Mesenchymal stem cell (in vitro differentiated cells and primary cell): ENCODE results near the gene PSAT1.

Source experiments
- DNase-seq: peaks from one replicate; pipeline ENCODE4 v3.0.0-alpha.2; 2013
- H2AFZ ChIP-seq: one replicate; pipeline ENCODE4 v1.6.1; 2013; ENCODE audit warnings: low read depth, mild to moderate bottlenecking, control low read depth, inconsistent platforms, low read length, moderate library complexity
- H2AK5ac ChIP-seq: 2 replicates; pipeline ENCODE4 v1.6.1; 2013; ENCODE audit warnings: low read length, moderate library complexity, mild to moderate bottlenecking, inconsistent platforms; ENCODE audit not compliant: severe bottlenecking
- H2BK120ac ChIP-seq: one replicate; pipeline ENCODE4 v1.6.1; 2013; ENCODE audit warnings: low read depth, mild to moderate bottlenecking, inconsistent platforms, low read length, moderate library complexity
- H2BK12ac ChIP-seq, 2 experiments: one replicate each; pipeline ENCODE4 v1.6.1; 2013; ENCODE audit warnings: inconsistent platforms in 2 of 2, low read length in 2 of 2, mild to moderate bottlenecking in 2 of 2, moderate library complexity in 2 of 2, control low read depth in 1 of 2
- H2BK15ac ChIP-seq: one replicate; pipeline ENCODE4 v1.6.1; 2013; ENCODE audit warnings: mild to moderate bottlenecking, low read depth, inconsistent platforms; ENCODE audit not compliant: poor library complexity, severe bottlenecking
- H2BK5ac ChIP-seq: 2 replicates; pipeline ENCODE4 v1.6.1; 2013; ENCODE audit warnings: low read depth, mild to moderate bottlenecking, low read length, control low read depth, inconsistent platforms; ENCODE audit not compliant: poor library complexity, severe bottlenecking
- H3K14ac ChIP-seq, 2 experiments: one replicate each; pipeline ENCODE4 v1.6.1; 2013; ENCODE audit warnings: inconsistent platforms in 2 of 2, low read length in 2 of 2, control low read depth in 1 of 2, mild to moderate bottlenecking in 1 of 2, moderate library complexity in 1 of 2
- H3K18ac ChIP-seq, 2 experiments: one replicate each; pipeline ENCODE4 v1.6.1; 2013; ENCODE audit warnings: inconsistent platforms in 2 of 2, low read length in 2 of 2, control low read depth in 1 of 2, low read depth in 1 of 2, mild to moderate bottlenecking in 1 of 2
- H3K23ac ChIP-seq, 2 experiments: one replicate each; pipeline ENCODE4 v1.6.1; 2013; ENCODE audit warnings: inconsistent platforms in 2 of 2, low read length in 2 of 2, mild to moderate bottlenecking in 2 of 2, moderate library complexity in 2 of 2, control low read depth in 1 of 2
- H3K27ac ChIP-seq: 2 replicates; pipeline ENCODE4 v1.5.1; 2013; ENCODE audit warnings: mild to moderate bottlenecking, moderate library complexity, low read length, control low read depth, inconsistent platforms; ENCODE audit not compliant: poor library complexity, severe bottlenecking
- H3K27me3 ChIP-seq, 2 experiments: 2 replicates each; pipeline versions ENCODE4 v1.6.1 to v1.7.0; 2013; ENCODE audit warnings: low read length in 2 of 2, mild to moderate bottlenecking in 2 of 2, moderate library complexity in 2 of 2, control low read depth in 1 of 2, inconsistent platforms in 1 of 2; ENCODE audit not compliant: control insufficient read depth in 1 of 2, insufficient read depth in 1 of 2
- H3K36me3 ChIP-seq, 2 experiments: 2 replicates each; pipeline versions ENCODE4 v1.6.1 to v1.7.0; 2013; ENCODE audit warnings: low read length in 2 of 2, control low read depth in 1 of 2, inconsistent platforms in 1 of 2, low read depth in 1 of 2, mild to moderate bottlenecking in 1 of 2; ENCODE audit not compliant: insufficient read depth in 2 of 2, control insufficient read depth in 1 of 2
- H3K4ac ChIP-seq, 2 experiments: one replicate each; pipeline ENCODE4 v1.6.1; 2013; ENCODE audit warnings: inconsistent platforms in 2 of 2, low read length in 2 of 2, mild to moderate bottlenecking in 2 of 2, moderate library complexity in 2 of 2, control low read depth in 1 of 2, low read depth in 1 of 2
- H3K4me1 ChIP-seq: 2 replicates; pipeline ENCODE4 v1.6.1; 2013; ENCODE audit warnings: low read depth, low read length, control low read depth; ENCODE audit not compliant: control insufficient read depth, insufficient read depth
- H3K4me2 ChIP-seq: 2 replicates; pipeline ENCODE4 v1.6.1; 2013; ENCODE audit warnings: low read length, mild to moderate bottlenecking, inconsistent platforms; ENCODE audit not compliant: poor library complexity, severe bottlenecking
- H3K4me3 ChIP-seq, 2 experiments: 2 replicates each; pipeline versions ENCODE4 v1.5.1 to v1.7.0; 2013; ENCODE audit warnings: low read length in 2 of 2, mild to moderate bottlenecking in 2 of 2, control low read depth in 1 of 2, low read depth in 1 of 2; ENCODE audit not compliant: insufficient read depth in 1 of 2
- H3K79me1 ChIP-seq: replicated peaks from 2 replicates; pipeline ENCODE4 v1.6.1; 2013; ENCODE audit warnings: mild to moderate bottlenecking, control low read depth, low read length, inconsistent platforms; ENCODE audit not compliant: poor library complexity, severe bottlenecking
- H3K9ac ChIP-seq: 2 replicates; pipeline ENCODE4 v1.7.0; 2013; ENCODE audit warnings: mild to moderate bottlenecking, low read length, moderate library complexity
- H3K9me3 ChIP-seq: 2 replicates; pipeline ENCODE4 v1.7.0; 2013; ENCODE audit warnings: mild to moderate bottlenecking, low read length; ENCODE audit not compliant: control insufficient read depth
- H4K8ac ChIP-seq: one replicate; pipeline ENCODE4 v1.6.1; 2013; ENCODE audit warnings: inconsistent platforms, mild to moderate bottlenecking, low read length, moderate library complexity
- H4K91ac ChIP-seq: one replicate; pipeline ENCODE4 v1.6.1; 2013; ENCODE audit warnings: mild to moderate bottlenecking, low read length, inconsistent platforms
- WGBS: methylation state at CpG from one replicate; pipeline ENCODE4 v1.1.7; 2013; ENCODE audit warnings: mixed read lengths; 5-methylcytosine and 5-hydroxymethylcytosine counted together

Gene PSAT1

DNA sequence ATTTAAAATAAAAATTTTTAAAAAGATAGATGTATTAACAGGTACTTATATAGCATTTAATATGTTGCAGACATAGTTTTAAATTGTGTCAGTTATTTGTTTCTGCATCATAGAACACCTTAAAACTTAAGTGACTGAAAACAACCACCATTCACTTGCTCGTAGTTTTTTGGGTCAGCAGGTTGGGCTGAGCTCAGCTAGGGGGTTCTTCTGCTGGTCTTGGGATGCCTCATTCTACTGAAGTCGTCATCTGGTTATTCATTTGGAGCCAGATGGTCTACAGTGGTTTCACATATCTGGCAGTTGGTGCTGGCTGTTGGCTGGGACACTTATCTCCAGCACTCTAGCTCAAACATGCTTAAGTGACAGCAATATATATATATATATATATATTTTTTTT is 29.6 kb downstream of the PSAT1 start:
- H3K23ac ChIP-seq = no peak overlapping the region
- H3K9ac ChIP-seq = no peak overlapping the region
- no peak overlapping the region for H2AFZ ChIP-seq
- no peaks in the 10 kb centered on the region for H3K27me3 ChIP-seq
- H3K27ac ChIP-seq = no peak overlapping the region
- H4K8ac ChIP-seq = no peak overlapping the region
- H3K36me3 ChIP-seq = peaks cover 0 to 22% of the 10 kb centered on the region in 2 experiments
- H2BK5ac ChIP-seq = no peak overlapping the region
- H4K91ac ChIP-seq = no peak overlapping the region
- H3K4me1 ChIP-seq = peaks cover 3% of the 10 kb centered on the region
- H3K4me3 ChIP-seq = no peak overlapping the region
- peaks cover 14% of the 10 kb centered on the region for H3K79me1 ChIP-seq
- no peak overlapping the region for H2BK120ac ChIP-seq
- no peak overlapping the region for H3K18ac ChIP-seq
- H3K4ac ChIP-seq = no peak overlapping the region
- no peak overlapping the region for H2BK15ac ChIP-seq
- H3K14ac ChIP-seq = no peak overlapping the region
- no peak overlapping the region for H3K4me2 ChIP-seq
- 100% methylated on average over 1 of the region's 2 CpGs for WGBS
- H2BK12ac ChIP-seq = no peak overlapping the region
- no peaks in the 10 kb centered on the region for H3K9me3 ChIP-seq
- H2AK5ac ChIP-seq = no peak overlapping the region
- DNase-seq = no peak

DNA sequence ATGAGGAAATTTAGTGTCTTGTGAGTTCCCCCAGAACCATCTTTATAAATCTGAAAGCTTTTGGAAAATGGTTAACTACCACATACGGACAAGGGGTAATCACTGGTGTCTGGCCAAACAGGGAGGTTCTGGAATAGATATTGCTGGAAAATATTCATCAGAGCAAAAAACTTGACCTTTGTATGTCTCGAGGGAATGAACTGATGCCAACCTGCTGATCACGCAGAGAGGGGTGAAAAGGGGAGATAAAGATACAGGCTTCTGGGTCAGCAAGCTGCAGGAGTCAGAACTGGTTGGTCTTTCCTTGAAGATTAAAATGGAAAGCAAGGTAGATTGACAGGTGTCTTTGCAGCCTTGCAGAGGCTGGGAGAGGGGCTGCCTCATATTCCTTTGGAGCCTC is 35.5 kb downstream of the PSAT1 start:
- no peak for DNase-seq
- Histone ChIP-seq H2BK15ac (no peak overlapping the region), H3K14ac (no peak overlapping the region), H2BK5ac (no peak overlapping the region), H3K79me1 (peaks cover 6% of the 10 kb centered on the region), H2AFZ (no peak overlapping the region), H3K23ac (no peak overlapping the region), H4K8ac (no peak overlapping the region), H3K4me1 (no peaks in the 10 kb centered on the region), H3K9ac (no peak overlapping the region), H2BK12ac (no peak overlapping the region), H3K27me3 (no peaks in the 10 kb centered on the region), H3K18ac (no peak overlapping the region), H3K4me3 (no peak overlapping the region), H3K9me3 (no peaks in the 10 kb centered on the region), H3K27ac (no peak overlapping the region), H4K91ac (no peak overlapping the region), H3K4me2 (no peak overlapping the region), H2BK120ac (no peak overlapping the region), H3K4ac (no peak overlapping the region), H2AK5ac (no peak overlapping the region), H3K36me3 (peaks cover 0 to 11% of the 10 kb centered on the region in 2 experiments)
- 94% methylated on average over 3 of the region's 3 CpGs for WGBS

DNA sequence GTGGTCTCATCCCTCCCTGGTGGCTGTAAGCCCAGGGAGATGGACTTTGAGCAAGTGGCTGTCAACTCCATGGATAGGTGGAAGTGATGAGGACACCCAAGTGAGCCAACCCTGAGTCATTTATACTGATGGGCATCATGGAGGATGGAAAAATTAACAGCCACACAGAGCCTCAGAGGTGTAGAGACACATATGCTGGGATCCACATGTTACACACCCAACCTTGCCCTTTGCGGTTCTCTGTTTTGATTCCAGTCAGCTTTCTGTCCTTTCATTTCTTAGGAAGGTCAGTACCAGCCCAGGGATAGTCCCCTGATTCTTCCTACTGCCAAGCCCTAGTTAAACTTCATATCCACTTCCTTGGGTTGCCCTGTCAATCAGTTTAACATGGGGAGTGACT is 51.9 kb downstream of the PSAT1 start:
- Histone ChIP-seq H2AK5ac (no peak overlapping the region), H2AFZ (no peak overlapping the region), H4K8ac (no peak overlapping the region), H2BK15ac (no peak overlapping the region), H3K4me3 (no peak overlapping the region), H3K9me3 (no peaks in the 10 kb centered on the region), H3K27me3 (no peaks in the 10 kb centered on the region), H2BK12ac (no peak overlapping the region), H3K4ac (no peak overlapping the region), H3K14ac (no peak overlapping the region), H3K27ac (no peak overlapping the region), H3K9ac (no peak overlapping the region), H3K79me1 (no peaks in the 10 kb centered on the region), H4K91ac (no peak overlapping the region), H3K36me3 (no peaks in the 10 kb centered on the region), H2BK5ac (no peak overlapping the region), H3K4me2 (no peak overlapping the region), H3K23ac (no peak overlapping the region), H3K18ac (no peak overlapping the region), H2BK120ac (no peak overlapping the region), H3K4me1 (no peaks in the 10 kb centered on the region)
- 97% methylated on average over 1 of the region's 1 CpG for WGBS
- DNase-seq = no peak

DNA sequence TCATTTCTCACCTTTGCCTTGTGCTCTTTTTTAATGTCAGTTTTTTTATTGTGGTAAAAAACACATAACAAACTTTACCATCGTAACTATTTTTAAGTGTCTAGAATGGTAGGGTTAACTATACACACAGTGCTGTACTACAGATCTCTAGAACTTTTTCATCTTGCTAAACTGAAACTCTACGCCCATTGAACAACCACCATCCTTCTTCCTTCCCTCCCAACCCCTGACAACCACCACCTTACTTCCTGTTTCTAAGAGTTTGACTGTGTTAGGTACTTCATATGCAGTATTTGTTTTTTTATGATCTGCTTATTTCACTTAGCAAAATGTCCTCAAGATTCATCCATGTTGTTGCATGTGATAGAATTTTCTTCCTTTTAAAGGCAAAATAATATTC is 54.9 kb downstream of the PSAT1 start:
- no peak overlapping the region for H3K4me3 ChIP-seq
- H2BK5ac ChIP-seq = no peak overlapping the region
- no peak overlapping the region for H3K4me2 ChIP-seq
- H3K4ac ChIP-seq = no peak overlapping the region
- H3K4me1 ChIP-seq = no peaks in the 10 kb centered on the region
- H3K18ac ChIP-seq = no peak overlapping the region
- H3K9me3 ChIP-seq = no peaks in the 10 kb centered on the region
- no peaks in the 10 kb centered on the region for H3K27me3 ChIP-seq
- no peak overlapping the region for H2BK15ac ChIP-seq
- DNase-seq = no peak
- H4K91ac ChIP-seq = no peak overlapping the region
- no peak overlapping the region for H2AK5ac ChIP-seq
- no peak overlapping the region for H2BK12ac ChIP-seq
- H2BK120ac ChIP-seq = no peak overlapping the region
- no peaks in the 10 kb centered on the region for H3K79me1 ChIP-seq
- no peak overlapping the region for H3K27ac ChIP-seq
- no peak overlapping the region for H3K14ac ChIP-seq
- no peak overlapping the region for H3K23ac ChIP-seq
- WGBS = 83% methylated on average over 1 of the region's 2 CpGs
- H2AFZ ChIP-seq = no peak overlapping the region
- H3K9ac ChIP-seq = no peak overlapping the region
- H4K8ac ChIP-seq = no peak overlapping the region
- no peaks in the 10 kb centered on the region for H3K36me3 ChIP-seq
